CD4-positive, CD25-positive, alpha-beta regulatory T cell (primary cell): ENCODE data around the gene SNX32. TPM values are rescaled to one million over a fixed set of nuclear protein-coding genes. Genes with fewer than 3 reads are reported as not detected.
"Not testable (repeated sequence)": the region's sequence is repeated elsewhere in the genome, so short reads cannot be mapped to it uniquely, and the experiment has no call there.

Experiments
- ATAC-seq, 2 donors: fragments of 150-1000 bp; cut with Tn5 transposase; one replicate each; pipeline ENCODE4 v1.10.0; 2021; ENCODE audit warnings: low read depth in 2 of 2, moderate number of reproducible peaks in 2 of 2, moderate library complexity in 1 of 2
- DNase-seq, 3 donors: peaks; one replicate each; pipeline versions ENCODE4 v3.0.0 to v3.0.0-alpha.2; 2012 to 2022; ENCODE audit warnings: mixed read lengths in 1 of 3
- H3K27ac ChIP-seq: one replicate; pipeline ENCODE4 v1.7.0; 2013; ENCODE audit warnings: mild to moderate bottlenecking, low read length; ENCODE audit not compliant: insufficient read depth, poor library complexity, severe bottlenecking
- H3K27me3 ChIP-seq: one replicate; pipeline ENCODE4 v1.7.0; 2013; ENCODE audit warnings: low read length; ENCODE audit not compliant: control insufficient read depth, insufficient read depth
- H3K36me3 ChIP-seq: one replicate; pipeline ENCODE4 v1.7.0; 2013; ENCODE audit warnings: mild to moderate bottlenecking, low read length, moderate library complexity; ENCODE audit not compliant: control insufficient read depth, insufficient read depth
- H3K4me1 ChIP-seq: 2 replicates; pipeline ENCODE4 v1.7.0; 2013; ENCODE audit warnings: mild to moderate bottlenecking, low read length; ENCODE audit not compliant: insufficient read depth, control insufficient read depth, poor library complexity, severe bottlenecking
- H3K4me3 ChIP-seq: one replicate; pipeline ENCODE4 v1.7.0; 2013; ENCODE audit warnings: low read depth, mild to moderate bottlenecking, low read length, moderate library complexity
- H3K9me3 ChIP-seq, 2 experiments: 1 replicate in 1 of 2; 2 replicates in 1 of 2; pipeline ENCODE4 v1.7.0; 2013; ENCODE audit warnings: low read length in 2 of 2, mild to moderate bottlenecking in 1 of 2, moderate library complexity in 1 of 2; ENCODE audit not compliant: control insufficient read depth in 2 of 2
- H3K27ac Mint-ChIP-seq, 3 donors: one replicate each; pipeline ENCODE4 v1.8.0; 2020 to 2022; ENCODE audit warnings: mild to moderate bottlenecking in 3 of 3, mixed read lengths in 3 of 3, moderate library complexity in 2 of 3
- H3K27me3 Mint-ChIP-seq: one replicate; pipeline ENCODE4 v1.8.0; 2022; ENCODE audit warnings: mild to moderate bottlenecking, mixed read lengths
- H3K36me3 Mint-ChIP-seq: one replicate; pipeline ENCODE4 v1.8.0; 2020; ENCODE audit warnings: mixed read lengths
- H3K4me1 Mint-ChIP-seq, 4 donors: one replicate each; pipeline ENCODE4 v1.8.0; 2020 to 2022; ENCODE audit warnings: mixed read lengths in 4 of 4, mild to moderate bottlenecking in 1 of 4
- H3K4me3 Mint-ChIP-seq, 4 donors: one replicate each; pipeline ENCODE4 v1.8.0; 2020 to 2022; ENCODE audit warnings: mild to moderate bottlenecking in 4 of 4, mixed read lengths in 4 of 4, moderate library complexity in 3 of 4
- H3K9me3 Mint-ChIP-seq, 7 donors: one replicate each; pipeline ENCODE4 v1.8.0; 2020 to 2022; ENCODE audit warnings: mixed read lengths in 7 of 7, mild to moderate bottlenecking in 3 of 7, moderate library complexity in 2 of 7
- polyA plus RNA-seq, 4 donors: library from polyadenylated mRNA; unstranded; fragments of 300-500 nt; fragmentation: Illumina TruSeq; gene quantifications; one replicate each; pipeline ENCODE4 v1.2.3, GENCODE V29; 2021
- total RNA-seq: library from RNA; stranded (reverse); gene quantifications from one replicate; pipeline ENCODE4 v1.2.3, GENCODE V29; 2022

Gene SNX32
- total and polyA plus RNA-seq, 5 donors from 2014 or later, result 0.32 to 1.3 (median 0.44) TPM

GRCh38 chr11:65826984-65827735 lies 6.6 kb upstream of the SNX32 start:
- Histone ChIP-seq H3K27me3 (peaks cover 3% of the 10 kb centered on the region), H3K4me3 (no peak overlapping the region), H3K27ac (no peak overlapping the region), H3K36me3 (no peaks in the 10 kb centered on the region), H3K4me1 (no peaks in the 10 kb centered on the region), H3K9me3 (no peaks in the 10 kb centered on the region)
- H3K4me1 Mint-ChIP-seq, result peaks cover 0 to 5% (median 1%) of the 10 kb centered on the region in 4 donors
- no peak for ATAC-seq
- H3K27me3 Mint-ChIP-seq, result peaks cover 29% of the 10 kb centered on the region
- no peak for DNase-seq
- H3K36me3 Mint-ChIP-seq, result no peaks in the 10 kb centered on the region
- no peaks in the 10 kb centered on the region for H3K9me3 Mint-ChIP-seq
- H3K27ac Mint-ChIP-seq, result no peak overlapping the region
- no peak overlapping the region for H3K4me3 Mint-ChIP-seq

- Mint-ChIP-seq H3K4me3 (peak overlapping the region in 1 of 4 donors; percentile 35), H3K27ac (no peak overlapping the region), H3K27me3 (peaks cover 26% of the 10 kb centered on the region), H3K4me1 (peaks cover 0 to 10% (median 5%) of the 10 kb centered on the region in 4 donors), H3K36me3 (no peaks in the 10 kb centered on the region), H3K9me3 (no peaks in the 10 kb centered on the region)
- DNase-seq (no peak), ATAC-seq (no peak)
- Histone ChIP-seq H3K27ac (no peak overlapping the region), H3K4me3 (no peak overlapping the region), H3K4me1 (peaks cover 16% of the 10 kb centered on the region), H3K9me3 (no peaks in the 10 kb centered on the region), H3K27me3 (peaks cover 4% of the 10 kb centered on the region), H3K36me3 (no peaks in the 10 kb centered on the region)
Measured at GRCh38 chr11:65829459-65829858, 4.3 kb upstream of the SNX32 start.

- H3K4me3 Mint-ChIP-seq, result peak overlapping the region in 2 of 4 donors; percentile 13 to 78
- ATAC-seq, H3K36me3 Mint-ChIP-seq, DNase-seq, H3K4me3 ChIP-seq, H3K27me3 ChIP-seq, H3K9me3 Mint-ChIP-seq, H3K27ac ChIP-seq, H3K9me3 ChIP-seq, H3K36me3 ChIP-seq: not testable (repeated sequence)
- H3K27ac Mint-ChIP-seq, result peak overlapping the region in 1 of 3 donors; percentile 80
- peaks cover 17% of the 10 kb centered on the region for H3K4me1 ChIP-seq
- peaks cover 0 to 10% (median 5%) of the 10 kb centered on the region in 4 donors for H3K4me1 Mint-ChIP-seq
- peaks cover 26% of the 10 kb centered on the region for H3K27me3 Mint-ChIP-seq
Measured at GRCh38 chr11:65832231-65832630, 1.5 kb upstream of the SNX32 start.

- no peak for DNase-seq
- ATAC-seq, result no peak
Measured at GRCh38 chr11:65834202-65834601, 439 bp downstream of the SNX32 start.

GRCh38 chr11:65842144-65842543 lies 8.4 kb downstream of the SNX32 start:
- DNase-seq (no peak), ATAC-seq (no peak)
- Mint-ChIP-seq H3K27ac (no peak overlapping the region), H3K27me3 (no peaks in the 10 kb centered on the region), H3K9me3 (no peaks in the 10 kb centered on the region), H3K4me3 (no peak overlapping the region), H3K4me1 (no peaks in the 10 kb centered on the region), H3K36me3 (no peaks in the 10 kb centered on the region)
- H3K27me3 ChIP-seq, result no peaks in the 10 kb centered on the region
- H3K4me3 ChIP-seq, result no peak overlapping the region
- H3K27ac ChIP-seq, result no peak overlapping the region
- H3K9me3 ChIP-seq, result no peaks in the 10 kb centered on the region
- no peaks in the 10 kb centered on the region for H3K36me3 ChIP-seq
- H3K4me1 ChIP-seq, result no peaks in the 10 kb centered on the region

More at GRCh38 chr11:65834202-65834601, 439 bp downstream of the SNX32 start:
- Histone ChIP-seq H3K36me3 (no peaks in the 10 kb centered on the region), H3K9me3 (no peaks in the 10 kb centered on the region), H3K4me3 (peak overlapping the region; percentile 70), H3K27me3 (peaks cover 4% of the 10 kb centered on the region), H3K4me1 (peaks cover 17% of the 10 kb centered on the region), H3K27ac (no peak overlapping the region)
- no peaks in the 10 kb centered on the region for H3K36me3 Mint-ChIP-seq
- no peak overlapping the region for H3K27ac Mint-ChIP-seq
- peaks cover 0 to 10% (median 5%) of the 10 kb centered on the region in 4 donors for H3K4me1 Mint-ChIP-seq
- no peaks in the 10 kb centered on the region for H3K9me3 Mint-ChIP-seq
- H3K27me3 Mint-ChIP-seq, result peaks cover 15% of the 10 kb centered on the region
- no peak overlapping the region for H3K4me3 Mint-ChIP-seq

- H3K9me3 Mint-ChIP-seq, result no peaks in the 10 kb centered on the region
- no peak for ATAC-seq
- H3K27ac Mint-ChIP-seq, result no peak overlapping the region
- no peak for DNase-seq
- no peaks in the 10 kb centered on the region for H3K27me3 Mint-ChIP-seq
- Histone ChIP-seq H3K36me3 (no peaks in the 10 kb centered on the region), H3K27ac (no peak overlapping the region), H3K9me3 (no peaks in the 10 kb centered on the region), H3K27me3 (no peaks in the 10 kb centered on the region), H3K4me3 (no peak overlapping the region), H3K4me1 (no peaks in the 10 kb centered on the region)
- no peaks in the 10 kb centered on the region for H3K4me1 Mint-ChIP-seq
- H3K36me3 Mint-ChIP-seq, result no peaks in the 10 kb centered on the region
- no peak overlapping the region for H3K4me3 Mint-ChIP-seq
Measured at GRCh38 chr11:65843811-65844210, 10.0 kb downstream of the SNX32 start.

- Mint-ChIP-seq H3K27me3 (no peaks in the 10 kb centered on the region), H3K4me1 (no peaks in the 10 kb centered on the region), H3K36me3 (no peaks in the 10 kb centered on the region), H3K9me3 (no peaks in the 10 kb centered on the region), H3K4me3 (no peak overlapping the region), H3K27ac (no peak overlapping the region)
- no peaks in the 10 kb centered on the region for H3K9me3 ChIP-seq
- no peak for ATAC-seq
- no peak for DNase-seq
- H3K27ac ChIP-seq, result no peak overlapping the region
- H3K4me3 ChIP-seq, result no peak overlapping the region
- H3K36me3 ChIP-seq, result no peaks in the 10 kb centered on the region
- no peaks in the 10 kb centered on the region for H3K4me1 ChIP-seq
- H3K27me3 ChIP-seq, result no peaks in the 10 kb centered on the region
Measured at GRCh38 chr11:65844231-65844872, 10.6 kb downstream of the SNX32 start.
